Measurements from ENCODE around the gene SORCS2. TPM values are rescaled to one million over a fixed set of nuclear protein-coding genes. Genes with fewer than 3 reads are reported as not detected.

The SORCS2 gene
- total RNA-seq, 4 donors from 2014 or later = 0.07 to 1.2 (median 0.11) TPM

DNA sequence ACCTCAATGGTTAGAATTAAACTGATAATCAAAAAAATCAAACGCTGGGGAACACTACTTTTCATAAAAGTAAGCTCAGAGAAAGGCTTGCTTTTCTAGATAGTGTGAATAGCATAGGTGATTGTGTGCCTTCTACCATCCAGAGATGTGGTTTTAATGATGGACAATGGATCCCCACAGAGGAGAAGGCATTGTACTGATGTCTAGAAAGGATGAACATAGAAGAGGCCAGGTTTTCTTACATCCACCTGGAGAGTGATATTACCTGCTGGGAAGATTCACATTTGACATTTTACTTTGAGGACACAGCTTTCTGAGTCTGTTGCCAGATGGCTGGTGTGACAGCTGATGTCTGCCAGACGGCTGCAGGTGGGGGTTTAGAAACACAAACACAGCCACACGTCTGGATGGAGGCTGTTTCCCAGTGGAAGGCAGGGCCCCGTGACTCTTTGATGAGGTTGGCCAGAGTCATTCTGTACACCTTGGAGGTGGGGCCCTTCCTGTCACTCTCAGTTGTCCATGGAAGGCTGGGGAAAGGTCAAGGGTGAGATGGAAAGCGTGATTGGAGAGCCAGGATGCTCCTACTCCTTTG, 128.0 kb downstream of the SORCS2 start:
- intact Hi-C loops (cut with DNase I; ENCODE audit: low total_unique reads) = no loop called here
- H3K4me3 ChIP-seq = no peak overlapping the region
- H3K36me3 ChIP-seq = no peaks in the 10 kb centered on the region
- H3K4me1 ChIP-seq = no peaks in the 10 kb centered on the region
- no peak overlapping the region for H3K27ac ChIP-seq
- peaks cover 0 to 13% (median 0%) of the 10 kb centered on the region in 3 donors for H3K27me3 ChIP-seq
- TF ChIP-seq, protein P1, sequence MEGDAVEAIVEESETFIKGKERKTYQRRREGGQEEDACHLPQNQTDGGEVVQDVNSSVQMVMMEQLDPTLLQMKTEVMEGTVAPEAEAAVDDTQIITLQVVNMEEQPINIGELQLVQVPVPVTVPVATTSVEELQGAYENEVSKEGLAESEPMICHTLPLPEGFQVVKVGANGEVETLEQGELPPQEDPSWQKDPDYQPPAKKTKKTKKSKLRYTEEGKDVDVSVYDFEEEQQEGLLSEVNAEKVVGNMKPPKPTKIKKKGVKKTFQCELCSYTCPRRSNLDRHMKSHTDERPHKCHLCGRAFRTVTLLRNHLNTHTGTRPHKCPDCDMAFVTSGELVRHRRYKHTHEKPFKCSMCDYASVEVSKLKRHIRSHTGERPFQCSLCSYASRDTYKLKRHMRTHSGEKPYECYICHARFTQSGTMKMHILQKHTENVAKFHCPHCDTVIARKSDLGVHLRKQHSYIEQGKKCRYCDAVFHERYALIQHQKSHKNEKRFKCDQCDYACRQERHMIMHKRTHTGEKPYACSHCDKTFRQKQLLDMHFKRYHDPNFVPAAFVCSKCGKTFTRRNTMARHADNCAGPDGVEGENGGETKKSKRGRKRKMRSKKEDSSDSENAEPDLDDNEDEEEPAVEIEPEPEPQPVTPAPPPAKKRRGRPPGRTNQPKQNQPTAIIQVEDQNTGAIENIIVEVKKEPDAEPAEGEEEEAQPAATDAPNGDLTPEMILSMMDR (IDR thresholded peaks at IDR 0.05 in 4 of 5, conservative IDR thresholded peaks at IDR 0.05 in 1 of 5) = no peak
- no peak for TF ChIP-seq POLR2A (IDR thresholded peaks at IDR 0.05)
- in situ Hi-C loops (cut with MboI; ENCODE audit: low sequenced_read_pairs in 4 of 4) = no loop called here
- peaks cover 0 to 4% (median 0%) of the 10 kb centered on the region in 3 donors for H3K9me3 ChIP-seq
- no peak for DNase-seq
- ATAC-seq = no peak

DNA sequence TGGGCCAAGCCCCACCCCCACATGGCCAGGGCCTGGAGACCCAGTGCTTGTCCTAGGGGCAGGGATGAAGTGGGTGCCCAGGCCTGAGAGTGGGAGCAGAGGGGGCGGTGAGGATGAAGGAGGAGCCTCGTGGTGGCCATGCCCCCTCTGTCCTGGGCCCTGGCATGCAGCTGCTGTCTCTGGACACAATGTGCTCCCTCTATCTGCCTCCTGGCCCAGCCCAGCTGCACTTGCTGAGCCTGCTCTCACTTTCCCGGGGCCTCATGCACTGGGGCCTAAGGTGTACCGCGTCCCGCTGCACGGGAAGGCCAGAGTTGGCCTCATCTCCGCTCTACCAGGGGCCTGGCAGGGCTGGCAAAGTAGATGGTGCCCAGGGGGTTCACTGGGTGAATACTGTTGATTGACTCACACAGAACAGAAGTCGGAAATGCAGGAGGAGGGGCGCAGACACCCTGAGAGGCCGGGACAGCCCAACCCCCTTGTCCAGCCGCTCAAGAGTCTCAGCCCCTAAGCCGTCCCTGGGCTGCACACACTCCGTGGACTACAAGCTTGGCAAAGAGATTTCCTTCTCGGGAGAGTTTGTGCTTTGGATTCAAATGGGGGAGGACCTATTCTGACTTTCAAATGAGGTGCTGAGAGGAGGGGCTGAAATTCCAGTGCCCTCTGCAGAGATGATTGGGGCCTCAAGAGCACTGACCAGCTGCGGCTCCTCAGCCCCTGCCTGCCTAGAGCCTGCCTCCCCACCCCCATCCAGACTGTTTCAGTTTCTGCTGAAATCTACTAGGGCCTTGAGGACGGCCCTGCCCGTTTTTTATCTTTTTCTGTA, 130.0 kb downstream of the SORCS2 start:
- Histone ChIP-seq H3K4me1 (no peaks in the 10 kb centered on the region), H3K9me3 (peaks cover 0 to 4% (median 0%) of the 10 kb centered on the region in 3 donors), H3K27ac (no peak overlapping the region), H3K4me3 (no peak overlapping the region), H3K27me3 (peaks cover 0 to 13% (median 0%) of the 10 kb centered on the region in 3 donors), H3K36me3 (no peaks in the 10 kb centered on the region)
- no peak for DNase-seq
- no peak for ATAC-seq
- intact Hi-C loops (cut with DNase I; ENCODE audit: low total_unique reads) (no loop called here), in situ Hi-C loops (cut with MboI; ENCODE audit: low sequenced_read_pairs in 4 of 4) (no loop called here)
- TF ChIP-seq, protein P1 (IDR thresholded peaks at IDR 0.05 in 4 of 5, conservative IDR thresholded peaks at IDR 0.05 in 1 of 5) = no peak
- no peak for TF ChIP-seq POLR2A (IDR thresholded peaks at IDR 0.05)

DNA sequence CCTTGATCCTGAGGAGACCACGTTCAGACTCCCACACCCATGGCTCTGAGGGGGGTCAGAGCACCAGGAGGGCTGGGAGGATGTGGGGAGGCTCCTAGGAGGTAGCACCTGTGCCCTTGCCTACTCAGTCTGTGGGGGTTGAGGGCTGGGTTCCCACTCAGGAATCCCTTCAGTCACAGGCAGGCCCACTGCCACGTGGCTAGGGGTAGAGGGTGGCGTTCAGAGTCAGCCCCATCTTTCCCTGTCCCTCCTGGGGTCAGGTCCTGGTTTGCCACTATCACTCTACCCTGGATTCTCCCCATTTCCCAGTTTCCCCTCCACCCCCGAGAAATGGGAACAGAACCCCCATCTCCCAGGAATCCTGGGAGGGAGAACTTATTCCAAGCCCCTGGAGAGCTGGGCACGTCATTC, 131.1 kb downstream of the SORCS2 start:
- Histone ChIP-seq H3K36me3 (no peaks in the 10 kb centered on the region), H3K4me1 (no peaks in the 10 kb centered on the region), H3K27me3 (peaks cover 0 to 13% (median 0%) of the 10 kb centered on the region in 3 donors), H3K4me3 (no peak overlapping the region), H3K9me3 (peaks cover 0 to 4% (median 0%) of the 10 kb centered on the region in 3 donors), H3K27ac (no peak overlapping the region)
- TF ChIP-seq POLR2A (IDR thresholded peaks at IDR 0.05) = no peak
- TF ChIP-seq, protein P1 (IDR thresholded peaks at IDR 0.05 in 4 of 5, conservative IDR thresholded peaks at IDR 0.05 in 1 of 5) = no peak
- in situ Hi-C loops (cut with MboI; ENCODE audit: low sequenced_read_pairs in 4 of 4) = no loop called here
- ATAC-seq (no peak), DNase-seq (no peak)
- intact Hi-C loops (cut with DNase I; ENCODE audit: low total_unique reads) = no loop called here

DNA sequence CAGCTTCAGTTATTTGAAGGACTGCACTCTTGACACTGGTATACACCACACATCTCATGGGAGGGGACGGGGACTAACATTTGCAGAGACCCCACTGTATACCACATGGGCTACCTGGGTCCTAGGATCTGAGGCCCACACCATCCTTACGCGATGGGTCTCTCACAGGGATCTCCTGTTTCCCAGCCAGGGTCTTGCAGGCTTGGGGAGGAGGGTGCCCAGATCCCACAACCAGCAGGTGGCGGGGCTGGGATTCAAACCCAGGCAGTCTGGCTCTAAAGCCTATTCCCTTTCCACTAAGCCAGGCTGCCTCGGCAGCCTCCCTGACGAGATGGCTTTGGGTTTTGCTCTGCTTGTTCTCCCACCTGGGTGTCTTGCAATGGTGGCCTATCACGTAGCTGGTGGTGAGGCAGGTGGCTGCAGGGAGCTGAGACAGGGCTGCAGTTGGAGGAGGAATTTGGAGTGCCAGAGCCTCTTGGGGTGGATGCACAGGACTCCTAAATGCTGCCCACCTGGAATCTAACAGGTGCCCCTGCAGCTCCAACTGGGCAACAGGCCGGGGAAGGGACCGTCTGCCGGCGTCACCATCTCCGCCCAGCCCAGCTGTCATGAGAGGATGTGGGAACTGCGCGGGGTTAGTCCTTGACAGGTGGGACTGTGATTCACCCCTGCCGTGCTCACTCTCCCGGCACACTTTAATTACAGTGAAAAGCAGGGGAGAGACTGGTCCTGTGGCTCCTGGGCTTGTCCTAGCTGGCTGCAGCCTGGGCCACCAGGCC, 131.7 kb downstream of the SORCS2 start:
- in situ Hi-C loops (cut with MboI; ENCODE audit: low sequenced_read_pairs in 4 of 4) (no loop called here), intact Hi-C loops (cut with DNase I; ENCODE audit: low total_unique reads) (no loop called here)
- ATAC-seq (no peak), DNase-seq (no peak)
- H3K4me1 ChIP-seq = peaks cover 0 to 2% of the 10 kb centered on the region in 2 donors
- TF ChIP-seq, protein P1 (IDR thresholded peaks at IDR 0.05 in 4 of 5, conservative IDR thresholded peaks at IDR 0.05 in 1 of 5) = no peak
- no peak for TF ChIP-seq POLR2A (IDR thresholded peaks at IDR 0.05)
- no peak overlapping the region for H3K27ac ChIP-seq
- no peak overlapping the region for H3K4me3 ChIP-seq
- peaks cover 0 to 4% (median 0%) of the 10 kb centered on the region in 3 donors for H3K9me3 ChIP-seq
- H3K36me3 ChIP-seq = no peaks in the 10 kb centered on the region
- H3K27me3 ChIP-seq = peaks cover 0 to 13% (median 3%) of the 10 kb centered on the region in 3 donors

Data from gastrocnemius medialis (tissue), 4 donors.